GM19438 (cell line): ENCODE data around the gene DUSP10.

Experiments used
- ATAC-seq: cut with Tn5 transposase; IDR thresholded peaks from one replicate; pipeline ENCODE4 v1.9.1; 2021; ENCODE audit warnings: low read depth; ENCODE audit not compliant: unreplicated experiment

The DUSP10 gene

DNA sequence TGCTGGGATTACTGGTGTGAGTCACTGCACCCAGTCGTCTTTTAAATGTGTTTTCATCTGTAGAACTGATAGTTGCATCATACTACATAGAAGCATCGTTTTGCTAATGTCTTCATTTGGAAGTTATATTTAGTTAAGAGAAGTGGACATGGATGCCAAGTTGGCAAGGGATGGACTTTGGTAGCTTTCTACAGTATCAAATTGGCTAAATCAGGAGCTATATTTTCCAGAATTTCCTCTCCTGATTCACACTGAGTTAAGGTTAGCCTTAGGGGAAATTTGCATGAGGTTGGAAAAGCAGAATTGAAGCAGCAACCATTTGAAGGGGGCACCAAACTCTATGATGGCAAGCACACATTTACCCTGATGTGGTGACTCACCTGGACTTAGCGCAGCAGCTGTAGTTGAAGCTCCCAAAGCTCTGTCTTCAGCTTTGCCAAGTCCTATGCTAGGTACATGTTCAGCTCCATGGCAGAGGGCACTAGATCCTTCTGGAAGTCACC, 43.9 kb downstream of the DUSP10 start:
- ATAC-seq, result no peak

- ATAC-seq, result no peak
These were observed 45.0 kb downstream of the DUSP10 start for GRCh38 chr1:221696718-221697461.

DNA sequence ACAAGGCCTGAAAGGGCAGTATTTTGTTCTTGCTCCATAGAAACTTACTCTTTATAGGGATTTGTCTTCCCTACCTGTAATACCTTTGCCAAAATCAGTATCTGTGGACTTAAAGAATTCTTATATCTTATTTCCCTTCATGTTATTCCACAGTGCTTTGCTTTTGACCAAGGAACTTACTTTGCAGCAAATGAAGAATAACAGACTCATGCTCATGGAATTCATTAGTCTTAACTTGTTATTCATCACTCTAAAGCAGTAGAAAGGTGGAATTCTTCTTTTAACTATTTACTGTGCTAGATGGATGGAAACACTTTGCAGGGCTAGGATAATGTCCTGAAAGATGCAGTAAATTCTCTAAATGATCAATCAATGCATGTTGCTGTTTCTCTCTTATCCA, 45.9 kb downstream of the DUSP10 start:
- ATAC-seq, result no peak

- ATAC-seq, result no peak
These were observed 46.6 kb downstream of the DUSP10 start for GRCh38 chr1:221695301-221695700.

GRCh38 chr1:221694109-221694508, 47.8 kb downstream of the DUSP10 start:
- no peak for ATAC-seq

GRCh38 chr1:221693087-221693486, 48.8 kb downstream of the DUSP10 start:
- no peak for ATAC-seq

- ATAC-seq, result no peak
These were observed 49.2 kb downstream of the DUSP10 start for GRCh38 chr1:221692643-221693042.

GRCh38 chr1:221691261-221691660, 50.6 kb downstream of the DUSP10 start:
- ATAC-seq, result no peak

GRCh38 chr1:221690858-221691257, 51.0 kb downstream of the DUSP10 start:
- ATAC-seq, result no peak

DNA sequence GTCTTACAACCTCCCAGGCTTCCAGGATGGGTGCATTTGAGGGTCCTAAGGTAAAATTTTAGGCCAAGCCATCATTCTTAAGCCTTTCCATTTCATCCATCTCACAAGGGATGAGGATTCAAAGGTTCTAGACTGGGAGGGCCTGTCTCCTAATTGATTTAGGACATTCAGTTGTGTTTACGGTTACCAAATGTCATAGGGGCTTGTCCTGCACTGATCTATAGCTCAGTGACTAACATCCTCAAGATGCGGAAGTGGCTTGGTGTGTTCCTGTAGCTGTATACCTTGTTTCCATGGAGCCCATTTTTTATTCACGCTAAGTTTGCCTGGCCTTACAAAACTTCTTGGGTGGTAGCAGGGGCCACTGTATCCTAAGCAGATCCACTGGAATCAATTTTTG, 52.8 kb downstream of the DUSP10 start:
- no peak for ATAC-seq

DNA sequence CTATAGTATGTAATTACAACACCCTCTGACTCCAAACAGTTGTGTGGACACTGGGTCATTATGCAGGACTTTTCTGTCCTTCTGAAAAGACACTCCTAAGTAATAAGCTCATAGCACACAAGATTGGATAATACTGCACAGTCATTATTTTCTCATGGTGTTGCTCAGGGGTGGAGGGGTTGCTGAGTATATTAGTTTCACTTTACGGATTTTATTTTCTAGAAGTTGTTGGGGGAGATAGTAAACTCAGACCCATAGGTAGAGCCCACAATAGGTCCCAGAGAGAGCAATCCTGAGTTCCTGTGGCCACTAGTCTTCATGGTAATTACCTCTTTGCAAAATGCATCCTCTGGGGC, 53.4 kb downstream of the DUSP10 start:
- ATAC-seq, result no peak

GRCh38 chr1:221687836-221688487, 53.9 kb downstream of the DUSP10 start:
- ATAC-seq, result no peak

- no peak for ATAC-seq
These were observed 58.2 kb downstream of the DUSP10 start for GRCh38 chr1:221683681-221684080.

DNA sequence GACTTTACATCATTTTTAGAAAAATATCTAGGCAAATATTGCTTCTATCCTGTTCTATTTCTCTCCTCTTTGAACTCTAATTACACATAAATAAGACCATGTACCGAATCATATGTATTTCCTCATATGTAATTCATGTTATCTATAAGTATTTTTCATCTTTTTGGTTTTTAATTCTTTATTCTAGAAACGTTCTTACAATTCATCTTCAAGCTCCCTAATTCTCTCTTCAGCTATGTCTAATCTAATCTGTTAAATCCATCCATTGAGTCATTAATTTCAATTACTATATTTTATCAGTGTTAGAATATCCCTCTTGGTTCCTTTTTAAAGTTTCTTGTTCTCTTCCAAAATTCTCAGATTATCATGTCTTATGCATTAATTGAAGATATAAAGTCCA, 61.8 kb downstream of the DUSP10 start:
- no peak for ATAC-seq

DNA sequence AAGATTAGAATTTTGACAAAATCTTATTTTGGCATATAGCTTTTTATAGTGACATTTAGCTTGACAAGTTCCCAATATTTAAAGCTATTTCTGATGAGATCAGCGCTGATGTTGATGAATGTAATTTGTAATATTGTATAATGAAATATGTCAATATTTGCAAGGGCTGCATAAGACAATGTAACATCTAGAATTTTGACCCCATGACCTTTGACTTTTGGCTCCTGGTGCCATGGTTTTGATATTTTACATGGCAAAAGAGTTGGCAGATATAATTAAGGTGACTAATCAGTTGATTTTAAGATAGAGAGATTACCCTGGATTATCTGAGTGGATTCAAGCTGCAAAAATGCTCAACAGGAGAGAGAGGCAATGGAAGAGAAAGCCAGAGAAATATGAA, 63.9 kb downstream of the DUSP10 start:
- ATAC-seq, result no peak

DNA sequence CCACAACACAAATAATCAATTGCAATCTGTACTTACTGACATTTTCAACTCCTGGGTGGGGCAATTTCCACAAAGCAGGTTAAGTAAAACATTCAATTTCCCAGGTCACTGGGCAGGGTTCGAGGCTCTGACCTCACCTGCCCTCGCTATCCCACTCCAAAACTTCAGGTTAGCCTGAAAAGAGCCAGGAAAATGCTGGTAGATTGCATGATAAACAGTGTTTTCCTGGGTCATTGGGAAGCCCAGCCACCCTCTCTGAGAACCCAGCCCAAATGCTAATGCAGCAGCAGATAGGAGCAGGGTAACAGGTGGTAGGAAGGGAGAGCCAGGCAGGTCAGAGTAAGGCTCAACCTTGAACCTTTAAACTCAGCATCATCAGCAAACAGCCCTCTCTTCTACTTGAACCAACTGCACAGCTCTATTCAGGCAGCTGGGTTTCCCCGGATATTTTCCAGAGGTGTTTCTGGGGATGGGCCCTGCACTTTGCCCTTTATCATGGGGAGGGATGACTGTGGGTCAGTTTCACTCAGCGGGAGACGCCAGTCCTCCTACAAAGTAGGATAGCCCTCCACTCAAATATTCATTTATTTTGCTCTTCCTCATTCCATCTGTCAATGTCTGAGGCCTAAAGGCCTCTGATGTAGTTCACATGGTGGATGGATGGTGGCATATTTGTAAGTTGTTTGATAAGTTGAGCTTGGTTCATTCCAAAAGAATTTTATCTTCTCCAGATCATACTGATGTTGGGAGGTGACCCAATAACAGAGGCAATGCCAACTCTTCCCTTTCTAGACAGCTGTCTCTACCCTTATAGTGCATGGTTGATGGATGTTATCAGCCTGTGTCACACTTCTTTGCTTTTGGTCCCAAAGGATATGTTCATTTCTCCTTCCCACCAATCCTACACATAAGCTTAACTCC, 65.7 kb downstream of the DUSP10 start:
- ATAC-seq, result no peak

GRCh38 chr1:221672965-221673364, 68.9 kb downstream of the DUSP10 start:
- no peak for ATAC-seq

DNA sequence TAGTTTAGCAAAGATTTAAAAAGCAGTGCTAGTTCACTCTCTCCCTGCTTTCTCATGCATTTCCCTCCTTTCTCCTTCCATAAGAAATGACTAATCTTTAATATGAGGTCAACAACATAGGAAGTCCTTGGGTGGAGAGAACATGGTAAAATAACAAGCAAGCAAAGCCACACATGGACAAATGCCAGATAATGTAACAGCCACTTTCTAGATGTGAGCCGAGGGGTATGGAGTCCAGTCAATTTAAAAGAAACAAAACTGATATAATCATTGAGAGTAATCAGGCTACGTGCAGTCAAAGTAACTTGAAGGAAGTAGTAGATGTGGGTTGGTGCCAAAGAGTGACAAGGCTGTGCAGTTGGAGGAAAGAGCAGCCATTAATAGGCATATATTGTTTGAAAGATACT, 69.6 kb downstream of the DUSP10 start:
- no peak for ATAC-seq

GRCh38 chr1:221670081-221670480, 71.8 kb downstream of the DUSP10 start:
- ATAC-seq, result no peak

- no peak for ATAC-seq
These were observed 72.4 kb downstream of the DUSP10 start for GRCh38 chr1:221669441-221669840.

GRCh38 chr1:221667504-221667903, 74.4 kb downstream of the DUSP10 start:
- ATAC-seq, result no peak
